GM04504 (cell line): ENCODE results near the gene ULK4.

Source experiments
- DNase-seq: peaks from one replicate; pipeline ENCODE4 v3.0.0-alpha.2; 2012; ENCODE audit warnings: low read depth

ULK4 gene

GRCh38 chr3:41357271-41357670 lies 604.6 kb downstream of the ULK4 start:
- no peak for DNase-seq

GRCh38 chr3:41356775-41357174 lies 605.1 kb downstream of the ULK4 start:
- no peak for DNase-seq

GRCh38 chr3:41352510-41352909 lies 609.4 kb downstream of the ULK4 start:
- DNase-seq = no peak

- DNase-seq = no peak
Observed at GRCh38 chr3:41350441-41350840, 611.5 kb downstream of the ULK4 start.

GRCh38 chr3:41348401-41348800 lies 613.5 kb downstream of the ULK4 start:
- no peak for DNase-seq

GRCh38 chr3:41346698-41347270 lies 615.1 kb downstream of the ULK4 start:
- no peak for DNase-seq

GRCh38 chr3:41345788-41346187 lies 616.1 kb downstream of the ULK4 start:
- no peak for DNase-seq

- DNase-seq = no peak
Observed at GRCh38 chr3:41339758-41340157, 622.1 kb downstream of the ULK4 start.

GRCh38 chr3:41338276-41338675 lies 623.6 kb downstream of the ULK4 start:
- no peak for DNase-seq

- DNase-seq = no peak
Observed at GRCh38 chr3:41334426-41334825, 627.5 kb downstream of the ULK4 start.

- no peak for DNase-seq
Observed at GRCh38 chr3:41331041-41331440, 630.9 kb downstream of the ULK4 start.

- DNase-seq = no peak
Observed at GRCh38 chr3:41330465-41330864, 631.4 kb downstream of the ULK4 start.

- DNase-seq = no peak
Observed at GRCh38 chr3:41329881-41330280, 632.0 kb downstream of the ULK4 start.

- DNase-seq = no peak
Observed at GRCh38 chr3:41328926-41329325, 633.0 kb downstream of the ULK4 start.

- no peak for DNase-seq
Observed at GRCh38 chr3:41327718-41328117, 634.2 kb downstream of the ULK4 start.

GRCh38 chr3:41324156-41324475 lies 637.8 kb downstream of the ULK4 start:
- no peak for DNase-seq

GRCh38 chr3:41323467-41324155 lies 638.3 kb downstream of the ULK4 start:
- no peak for DNase-seq

GRCh38 chr3:41321642-41321980 lies 640.3 kb downstream of the ULK4 start:
- DNase-seq = no peak

- no peak for DNase-seq
Observed at GRCh38 chr3:41320953-41321641, 640.8 kb downstream of the ULK4 start.

GRCh38 chr3:41318520-41318919 lies 643.4 kb downstream of the ULK4 start:
- no peak for DNase-seq

- DNase-seq = peak; percentile 57
Observed at GRCh38 chr3:41317718-41318117, 644.2 kb downstream of the ULK4 start.

- no peak for DNase-seq
Observed at GRCh38 chr3:41317298-41317697, 644.6 kb downstream of the ULK4 start.

GRCh38 chr3:41315126-41315525 lies 646.8 kb downstream of the ULK4 start:
- DNase-seq = no peak

- DNase-seq = no peak
Observed at GRCh38 chr3:41308119-41308518, 653.8 kb downstream of the ULK4 start.
